ENCODE data around the gene APOO. TPM values are rescaled to one million over a fixed set of nuclear protein-coding genes. Genes with fewer than 3 reads are reported as not detected.

The APOO gene
- total and polyA plus RNA-seq, 2 experiments from 2014 or later = 32.8 to 72.4 TPM

DNA sequence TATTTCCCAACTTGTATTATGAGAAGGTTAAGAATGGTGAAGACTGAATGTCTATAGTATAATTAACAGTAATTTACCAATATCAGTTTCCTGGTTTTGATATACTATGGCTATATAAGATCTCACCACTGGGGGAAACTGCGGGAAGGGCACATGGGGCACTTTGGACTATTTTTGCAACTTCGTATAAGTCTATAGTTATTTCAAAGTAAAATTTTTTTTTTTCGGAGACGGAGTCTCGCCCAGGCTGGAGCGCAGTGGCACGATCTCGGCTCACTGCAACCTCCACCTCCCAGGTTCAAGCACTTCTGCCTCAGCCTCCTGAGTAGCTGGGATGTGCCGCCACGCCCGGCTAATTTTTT, 46.2 kb upstream of the APOO start:
- no peaks in the 10 kb centered on the region for H3K9me2 ChIP-seq (ENCODE audit: insufficient read depth)
- Mint-ChIP-seq H3K27ac (no peak overlapping the region), H3K4me1 (peaks cover 21% of the 10 kb centered on the region), H3K9me3 (no peaks in the 10 kb centered on the region), H3K4me3 (no peak overlapping the region), H3K36me3 (ENCODE audit: low read depth) (no peaks in the 10 kb centered on the region; the same call in 2 of the 3 replicates), H3K27me3 (ENCODE audit: insufficient read depth, low read depth, poor library complexity) (no peaks in the 10 kb centered on the region)
- H3K4me2 ChIP-seq = no peak overlapping the region
- H3K36me3 ChIP-seq (ENCODE audit: insufficient read depth) = no peaks in the 10 kb centered on the region
- peaks cover 10% of the 10 kb centered on the region for H3K4me1 ChIP-seq (ENCODE audit: insufficient read depth)
- no peaks in the 10 kb centered on the region for H3K27me3 ChIP-seq (ENCODE audit: insufficient read depth)
- no peaks in the 10 kb centered on the region for H3K79me2 ChIP-seq (replicated peaks; ENCODE audit: insufficient read depth)
- H4K20me1 ChIP-seq (replicated peaks; ENCODE audit: insufficient read depth) = no peaks in the 10 kb centered on the region
- no peak for ATAC-seq
- no peak overlapping the region for H2AFZ ChIP-seq
- TF ChIP-seq POLR2AphosphoS5 (IDR thresholded peaks at IDR 0.05; ENCODE audit: low read depth) = no peak
- TF ChIP-seq, protein P1, sequence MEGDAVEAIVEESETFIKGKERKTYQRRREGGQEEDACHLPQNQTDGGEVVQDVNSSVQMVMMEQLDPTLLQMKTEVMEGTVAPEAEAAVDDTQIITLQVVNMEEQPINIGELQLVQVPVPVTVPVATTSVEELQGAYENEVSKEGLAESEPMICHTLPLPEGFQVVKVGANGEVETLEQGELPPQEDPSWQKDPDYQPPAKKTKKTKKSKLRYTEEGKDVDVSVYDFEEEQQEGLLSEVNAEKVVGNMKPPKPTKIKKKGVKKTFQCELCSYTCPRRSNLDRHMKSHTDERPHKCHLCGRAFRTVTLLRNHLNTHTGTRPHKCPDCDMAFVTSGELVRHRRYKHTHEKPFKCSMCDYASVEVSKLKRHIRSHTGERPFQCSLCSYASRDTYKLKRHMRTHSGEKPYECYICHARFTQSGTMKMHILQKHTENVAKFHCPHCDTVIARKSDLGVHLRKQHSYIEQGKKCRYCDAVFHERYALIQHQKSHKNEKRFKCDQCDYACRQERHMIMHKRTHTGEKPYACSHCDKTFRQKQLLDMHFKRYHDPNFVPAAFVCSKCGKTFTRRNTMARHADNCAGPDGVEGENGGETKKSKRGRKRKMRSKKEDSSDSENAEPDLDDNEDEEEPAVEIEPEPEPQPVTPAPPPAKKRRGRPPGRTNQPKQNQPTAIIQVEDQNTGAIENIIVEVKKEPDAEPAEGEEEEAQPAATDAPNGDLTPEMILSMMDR (conservative IDR thresholded peaks at IDR 0.05; ENCODE audit: low read depth in 2 of 2) = peak in 1 of 2 experiments; percentile 24; a peak in 1 of 4 replicates
- no peaks in the 10 kb centered on the region for H3F3A ChIP-seq (replicated peaks; ENCODE audit: low read depth)
- H3K4me3 ChIP-seq = no peak overlapping the region
- no peak overlapping the region for H3K27ac ChIP-seq (ENCODE audit: low read depth)
- DNase-seq (ENCODE audit: low spot score) = no peak

GRCh38 chrX:23952984-23953907, 45.5 kb upstream of the APOO start:
- peak overlapping the region; percentile 14 for H3K4me2 ChIP-seq
- H3K9me2 ChIP-seq (ENCODE audit: insufficient read depth) = no peaks in the 10 kb centered on the region
- ATAC-seq (peak; percentile 96), DNase-seq (ENCODE audit: low spot score) (peak; percentile 43)
- H3K79me2 ChIP-seq (replicated peaks; ENCODE audit: insufficient read depth) = no peaks in the 10 kb centered on the region
- no peak overlapping the region for H3K4me3 ChIP-seq
- no peaks in the 10 kb centered on the region; the same call in 2 of the 3 replicates for H3K36me3 Mint-ChIP-seq (ENCODE audit: low read depth)
- H3F3A ChIP-seq (replicated peaks; ENCODE audit: low read depth) = no peaks in the 10 kb centered on the region
- H4K20me1 ChIP-seq (replicated peaks; ENCODE audit: insufficient read depth) = no peaks in the 10 kb centered on the region
- peak overlapping the region; percentile 94 for H3K27ac Mint-ChIP-seq
- H3K27ac ChIP-seq (ENCODE audit: low read depth) = peak overlapping the region; percentile 35; the same call in 1 of the 2 replicates
- no peaks in the 10 kb centered on the region for H3K36me3 ChIP-seq (ENCODE audit: insufficient read depth)
- H3K27me3 Mint-ChIP-seq (ENCODE audit: insufficient read depth, low read depth, poor library complexity) = no peaks in the 10 kb centered on the region
- peak overlapping the region; percentile 50; the same call in 1 of the 3 replicates for H3K4me3 Mint-ChIP-seq
- H3K27me3 ChIP-seq (ENCODE audit: insufficient read depth) = no peaks in the 10 kb centered on the region
- no peaks in the 10 kb centered on the region for H3K9me3 Mint-ChIP-seq
- peaks cover 10% of the 10 kb centered on the region for H3K4me1 ChIP-seq (ENCODE audit: insufficient read depth)
- peaks cover 25% of the 10 kb centered on the region for H3K4me1 Mint-ChIP-seq
- no peak overlapping the region for H2AFZ ChIP-seq
- TF ChIP-seq EZH2phosphoT487 (IDR thresholded peaks at IDR 0.05; ENCODE audit: unreplicated experiment) = no peak
- no peak for TF ChIP-seq STAT1 (IDR thresholded peaks at IDR 0.05; ENCODE audit: unreplicated experiment)
- TF ChIP-seq JUNB (IDR thresholded peaks at IDR 0.05; ENCODE audit: unreplicated experiment) = no peak
- TF ChIP-seq, protein P2, sequence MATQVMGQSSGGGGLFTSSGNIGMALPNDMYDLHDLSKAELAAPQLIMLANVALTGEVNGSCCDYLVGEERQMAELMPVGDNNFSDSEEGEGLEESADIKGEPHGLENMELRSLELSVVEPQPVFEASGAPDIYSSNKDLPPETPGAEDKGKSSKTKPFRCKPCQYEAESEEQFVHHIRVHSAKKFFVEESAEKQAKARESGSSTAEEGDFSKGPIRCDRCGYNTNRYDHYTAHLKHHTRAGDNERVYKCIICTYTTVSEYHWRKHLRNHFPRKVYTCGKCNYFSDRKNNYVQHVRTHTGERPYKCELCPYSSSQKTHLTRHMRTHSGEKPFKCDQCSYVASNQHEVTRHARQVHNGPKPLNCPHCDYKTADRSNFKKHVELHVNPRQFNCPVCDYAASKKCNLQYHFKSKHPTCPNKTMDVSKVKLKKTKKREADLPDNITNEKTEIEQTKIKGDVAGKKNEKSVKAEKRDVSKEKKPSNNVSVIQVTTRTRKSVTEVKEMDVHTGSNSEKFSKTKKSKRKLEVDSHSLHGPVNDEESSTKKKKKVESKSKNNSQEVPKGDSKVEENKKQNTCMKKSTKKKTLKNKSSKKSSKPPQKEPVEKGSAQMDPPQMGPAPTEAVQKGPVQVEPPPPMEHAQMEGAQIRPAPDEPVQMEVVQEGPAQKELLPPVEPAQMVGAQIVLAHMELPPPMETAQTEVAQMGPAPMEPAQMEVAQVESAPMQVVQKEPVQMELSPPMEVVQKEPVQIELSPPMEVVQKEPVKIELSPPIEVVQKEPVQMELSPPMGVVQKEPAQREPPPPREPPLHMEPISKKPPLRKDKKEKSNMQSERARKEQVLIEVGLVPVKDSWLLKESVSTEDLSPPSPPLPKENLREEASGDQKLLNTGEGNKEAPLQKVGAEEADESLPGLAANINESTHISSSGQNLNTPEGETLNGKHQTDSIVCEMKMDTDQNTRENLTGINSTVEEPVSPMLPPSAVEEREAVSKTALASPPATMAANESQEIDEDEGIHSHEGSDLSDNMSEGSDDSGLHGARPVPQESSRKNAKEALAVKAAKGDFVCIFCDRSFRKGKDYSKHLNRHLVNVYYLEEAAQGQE (IDR thresholded peaks at IDR 0.05; ENCODE audit: unreplicated experiment) = no peak
- TF ChIP-seq ZNF462 (CRISPR knock-in tag; IDR thresholded peaks at IDR 0.05) = 0 out of 2 replicates have a peak, but pooled peaks have one; percentile 59
- TF ChIP-seq CREB1 (CRISPR knock-in tag; IDR thresholded peaks at IDR 0.05; ENCODE audit: low read depth) = no peak
- TF ChIP-seq POLR2AphosphoS5 (IDR thresholded peaks at IDR 0.05; ENCODE audit: low read depth) = no peak
